K562 (cell line): ENCODE data around the gene SPOCK2. TPM values are rescaled to one million over a fixed set of nuclear protein-coding genes. Genes with fewer than 3 reads are reported as not detected.
A peak's percentile ranks its signal among the peaks of the same experiment; 100 is the strongest.

ENCODE experiments used
- ATAC-seq: fragments of 200-7000 bp; cut with Tn5 transposase; 3 replicates; pipeline ENCODE4 v1.9.1; 2020; ENCODE audit warnings: moderate library complexity
- BruUV-seq: library from RNA; stranded (reverse); fragments of 400-500 nt; replicated peaks from 2 replicates; lab custom pipeline; 2021; lab: Mats Ljungman, UMichigan
- CTCF ChIA-PET: fragments of 300-600 bp; formaldehyde crosslinking; extraction: SDS; loops from one replicate; lab custom pipeline; 2021; ENCODE audit warnings: low intra/inter-chr PET ratio; lab: Yijun Ruan, JAX
- POLR2A ChIA-PET: fragments of 300-600, 350-650 bp; sonication (Branson Sonifier 250); formaldehyde crosslinking; extraction: SDS; loops from one replicate; lab custom pipeline; 2021; ENCODE audit warnings: antibody characterized with exemption, inconsistent platforms; lab: Yijun Ruan, JAX
- DNase-seq, 4 experiments: peaks; one replicate each; pipeline versions ENCODE4 v3.0.0 to v3.0.0-alpha.2; 2011 to 2018; ENCODE audit warnings: low spot score in 3 of 4, mixed read lengths in 3 of 4; ENCODE audit errors: extremely low read depth in 1 of 4
- FAIRE-seq: peaks from 2 replicates; lab custom pipeline; 2011; peaks lifted over from hg19 to GRCh38; lab: Jason Lieb, UNC
- H2AFZ ChIP-seq: 2 replicates; pipeline ENCODE4 v1.6.0; 2011; ENCODE audit warnings: low read depth, low read length, control low read depth, inconsistent platforms
- H3K27ac ChIP-seq: fragments of 200-600 bp; 3 replicates; pipeline ENCODE4 v1.8.0; 2011; ENCODE audit warnings: low read depth, mild to moderate bottlenecking, control low read depth, inconsistent platforms, low read length, moderate library complexity, mixed read lengths; ENCODE audit errors: extremely low read depth
- H3K27me3 ChIP-seq, 2 experiments: fragments of 300-600 bp in 1 of 2; 2 replicates in 1 of 2; 3 replicates in 1 of 2; pipeline versions ENCODE4 v1.6.0 to v1.8.0; 2011; ENCODE audit warnings: inconsistent platforms in 2 of 2, low read length in 2 of 2, mild to moderate bottlenecking in 1 of 2, mixed read lengths in 1 of 2, moderate library complexity in 1 of 2; ENCODE audit not compliant: control insufficient read depth in 2 of 2, insufficient read depth in 2 of 2
- H3K36me3 ChIP-seq: fragments of 300-600 bp; 3 replicates; pipeline ENCODE4 v1.8.0; 2011; ENCODE audit warnings: mild to moderate bottlenecking, low read length, inconsistent platforms; ENCODE audit not compliant: control insufficient read depth, insufficient read depth
- H3K4me1 ChIP-seq, 2 experiments: fragments of 200-600 bp in 1 of 2; replicated peaks in 1 of 2; 2 replicates in 1 of 2; 3 replicates in 1 of 2; pipeline versions ENCODE4 v1.5.1 to v1.8.0; 2011; ENCODE audit warnings: inconsistent platforms in 2 of 2, low read length in 2 of 2, mild to moderate bottlenecking in 1 of 2, mixed read lengths in 1 of 2, moderate library complexity in 1 of 2; ENCODE audit not compliant: control insufficient read depth in 2 of 2, insufficient read depth in 2 of 2
- H3K4me2 ChIP-seq: 2 replicates; pipeline ENCODE4 v1.6.1; 2011; ENCODE audit warnings: low read length, control low read depth, inconsistent platforms, mixed read lengths; ENCODE audit not compliant: insufficient read depth
- H3K4me3 ChIP-seq: fragments of 200-600 bp; sonication (generic), shearing (Covaris generic); 2 replicates; pipeline ENCODE4 v1.5.1; 2016; ENCODE audit warnings: control low read depth, inconsistent platforms
- H3K79me2 ChIP-seq: fragments of 200-600 bp; 3 replicates; pipeline ENCODE4 v1.8.0; 2011; ENCODE audit warnings: low read length, inconsistent platforms; ENCODE audit not compliant: control insufficient read depth, insufficient read depth
- H3K9ac ChIP-seq, 2 experiments: 2 replicates each; pipeline versions ENCODE4 v1.6.0 to v1.6.1; 2011; ENCODE audit warnings: low read depth in 2 of 2, low read length in 2 of 2, control low read depth in 1 of 2, inconsistent platforms in 1 of 2, mild to moderate bottlenecking in 1 of 2, mixed read lengths in 1 of 2; ENCODE audit not compliant: insufficient read depth in 1 of 2
- H3K9me1 ChIP-seq: one replicate; pipeline ENCODE4 v1.6.0; 2011; ENCODE audit warnings: inconsistent platforms, mild to moderate bottlenecking, low read length, moderate library complexity; ENCODE audit not compliant: control insufficient read depth, insufficient read depth
- H3K9me3 ChIP-seq: replicated peaks from 2 replicates; pipeline ENCODE4 v1.5.1; 2011; ENCODE audit warnings: low read depth, low read length, inconsistent platforms; ENCODE audit not compliant: control insufficient read depth, insufficient read depth
- H4K20me1 ChIP-seq: replicated peaks from 2 replicates; pipeline ENCODE4 v1.6.1; 2011; ENCODE audit warnings: low read length, inconsistent platforms, mixed read lengths; ENCODE audit not compliant: control insufficient read depth, insufficient read depth
- RFX1 ChIP-seq: fragments of 450-650 bp; IDR thresholded peaks from 2 replicates; pipeline ENCODE4 v1.6.1; 2016; ENCODE audit warnings: mild to moderate bottlenecking, moderate library complexity
- ZNF512 ChIP-seq: IDR thresholded peaks from 2 replicates; pipeline ENCODE4 v1.6.1; 2016; ENCODE audit warnings: missing genetic modification characterization, missing compliant biosample characterization
- WGBS: fragments of 100-300 bp; shearing (Covaris generic); methylation state at CpG from one replicate; pipeline ENCODE4 v1.1.6; 2016; ENCODE audit warnings: low coverage, mixed read lengths; ENCODE audit not compliant: insufficient coverage; ENCODE audit errors: missing lambda C conversion rate; 5-methylcytosine and 5-hydroxymethylcytosine counted together
- in situ Hi-C: fragments of 300-500 bp; cut with MboI; formaldehyde crosslinking; loops from 4 replicates; pipeline ENCODE4 v1.15.0; 2018; ENCODE audit warnings: inconsistent platforms, mixed read lengths
- intact Hi-C: fragments of 100-400 bp; cut with micrococcal nuclease; formaldehyde crosslinking; loops from 2 replicates; pipeline ENCODE4 v1.14.2; 2022
- polyA plus RNA-seq, 8 experiments: library from polyadenylated mRNA; depleted of rRNA in 4 of 8; stranded (reverse) in 5 of 8; unstranded in 3 of 8; fragments of >200 nt; fragmentation: Nextera tagmentation in 2 of 8; fragmentation: Illumina TruSeq in 1 of 8; extraction: Ambion mirVana in 2 of 8; extraction: Trizol in 1 of 8; gene quantifications; 2 replicates each; pipeline versions ENCODE4 v1.2.1 to v1.2.3, GENCODE V29; 2011 to 2014; ENCODE audit warnings: inconsistent platforms in 1 of 8, missing spikeins in 1 of 8
- total RNA-seq, 7 experiments: library from RNA; depleted of rRNA in 6 of 7; stranded (reverse); fragments of >200 nt in 6 of 7; fragmentation: Illumina TruSeq in 2 of 7; extraction: Trizol in 2 of 7; gene quantifications; 2 replicates each; pipeline versions ENCODE4 v1.2.1 to v1.2.3, GENCODE V29; 2011 to 2021; ENCODE audit warnings: low replicate concordance in 1 of 7

SPOCK2 gene
- total and polyA plus RNA-seq, 9 of the 15 experiments (the other 6 are each of a cell fraction or from before 2014, with no cell fraction given), result 0.04 to 0.86 (median 0.11) TPM; not detected in 2

DNA sequence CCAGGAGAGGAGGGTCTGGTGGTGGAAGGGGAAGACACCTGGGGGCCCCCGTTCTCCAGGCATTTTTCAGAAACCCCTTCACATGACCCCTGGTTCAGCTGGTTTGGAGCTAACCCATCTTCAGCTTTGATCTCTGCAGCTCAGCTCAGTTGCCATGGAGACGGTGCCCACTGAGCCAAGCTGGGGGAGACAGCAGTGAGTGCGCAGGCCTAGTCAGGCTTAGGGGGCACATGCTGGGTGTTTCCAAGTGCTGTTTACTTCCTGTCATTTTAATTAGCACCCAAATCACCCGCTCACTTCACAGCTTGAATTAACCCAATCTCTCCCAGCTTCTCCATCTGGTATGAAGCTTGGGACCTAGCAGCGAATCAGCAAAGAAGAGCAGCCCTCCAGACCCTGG is 9.0 kb downstream of the SPOCK2 start:
- H3K27me3 ChIP-seq, result peaks cover 2 to 17% of the 10 kb centered on the region in 2 experiments; a peak in 3 of 5 replicates
- CTCF ChIA-PET, result no interaction called here
- in situ Hi-C loops, result no loop called here
- H3K4me2 ChIP-seq, result no peak overlapping the region
- H3K27ac ChIP-seq, result no peak overlapping the region
- intact Hi-C loops, result no loop called here
- TF ChIP-seq RFX1 (peak; percentile 79), ZNF512 (tag) (no peak)
- BruUV-seq, result no TSS peak
- FAIRE-seq (no peak), DNase-seq (no peak), ATAC-seq (no peak)
- peaks cover 0 to 10% of the 10 kb centered on the region in 2 experiments; a peak in 2 of 5 replicates for H3K4me1 ChIP-seq
- H3K4me3 ChIP-seq, result no peak overlapping the region
- H3K36me3 ChIP-seq, result no peaks in the 10 kb centered on the region
- H2AFZ ChIP-seq, result no peak overlapping the region
- no peaks in the 10 kb centered on the region for H3K79me2 ChIP-seq
- WGBS, result 24% methylated on average over 5 of the region's 5 CpGs
- H3K9me3 ChIP-seq, result no peaks in the 10 kb centered on the region
- H3K9me1 ChIP-seq, result no peaks in the 10 kb centered on the region
- no peak overlapping the region for H3K9ac ChIP-seq
- H4K20me1 ChIP-seq, result no peaks in the 10 kb centered on the region
- POLR2A ChIA-PET, result interaction anchor here (0.6 to 0.9 kb wide), 4 partner anchors 10 to 1678 kb away, joined by 3 to 5 read pairs (median 3); no protein-coding TSS in a partner anchor
